Measurements from ENCODE around the gene GALNT9. TPM values are rescaled to one million over a fixed set of nuclear protein-coding genes. Genes with fewer than 3 reads are reported as not detected.
"Not testable (repeated sequence)": the region's sequence is repeated elsewhere in the genome, so short reads cannot be mapped to it uniquely, and the experiment has no call there.

The GALNT9 gene
- total and polyA plus RNA-seq, 8 donors, result 0.17 to 5.0 (median 2.8) TPM; not detected in 1

GRCh38 chr12:132246997-132247717 lies 82.2 kb downstream of the GALNT9 start:
- Histone ChIP-seq H3K27ac (no peak overlapping the region), H3K9me3 (no peaks in the 10 kb centered on the region), H3K36me3 (no peaks in the 10 kb centered on the region), H3K4me3 (no peak overlapping the region), H3K4me1 (no peaks in the 10 kb centered on the region), H3K27me3 (peaks cover 0 to 17% of the 10 kb centered on the region in 2 donors)
- ATAC-seq, result no peak
- intact Hi-C loops (cut with DNase I), result no loop called here
- peak in 1 of 4 donors; percentile 65 for DNase-seq
- no peak for TF ChIP-seq CTCF (IDR thresholded peaks at IDR 0.05)

- H3K4me1 ChIP-seq, result no peaks in the 10 kb centered on the region
- peaks cover 0 to 17% of the 10 kb centered on the region in 2 donors for H3K27me3 ChIP-seq
- H3K36me3 ChIP-seq, result no peaks in the 10 kb centered on the region
- no peaks in the 10 kb centered on the region for H3K9me3 ChIP-seq
- intact Hi-C loops (cut with DNase I), result no loop called here
- no peak overlapping the region for H3K27ac ChIP-seq
- TF ChIP-seq CTCF (IDR thresholded peaks at IDR 0.05), result no peak
- H3K4me3 ChIP-seq, result no peak overlapping the region
- ATAC-seq, result no peak
- DNase-seq, result peak in 1 of 4 donors; percentile 72
These were observed 83.8 kb downstream of the GALNT9 start for GRCh38 chr12:132245521-132246101.

- TF ChIP-seq CTCF (IDR thresholded peaks at IDR 0.05), result no peak
These were observed 84.6 kb downstream of the GALNT9 start for GRCh38 chr12:132244724-132245295.

GRCh38 chr12:132243596-132244310 lies 85.6 kb downstream of the GALNT9 start:
- Histone ChIP-seq H3K9me3 (no peaks in the 10 kb centered on the region), H3K27ac (no peak overlapping the region), H3K4me3 (no peak overlapping the region), H3K36me3 (no peaks in the 10 kb centered on the region), H3K27me3 (peaks cover 0 to 16% of the 10 kb centered on the region in 2 donors), H3K4me1 (no peaks in the 10 kb centered on the region)
- ATAC-seq (no peak), DNase-seq (peak in 1 of 4 donors; percentile 68)
- intact Hi-C loops (cut with DNase I), result no loop called here
- no peak for TF ChIP-seq CTCF (IDR thresholded peaks at IDR 0.05)

More at GRCh38 chr12:132244724-132245295, 84.6 kb downstream of the GALNT9 start:
- Histone ChIP-seq H3K27ac (no peak overlapping the region), H3K9me3 (no peaks in the 10 kb centered on the region), H3K4me1 (no peaks in the 10 kb centered on the region), H3K36me3 (no peaks in the 10 kb centered on the region), H3K4me3 (no peak overlapping the region), H3K27me3 (peaks cover 0 to 20% of the 10 kb centered on the region in 2 donors)
- DNase-seq, result peak in 1 of 4 donors; percentile 72
- intact Hi-C loops (cut with DNase I), result no loop called here
- no peak for ATAC-seq

GRCh38 chr12:132243171-132243570 lies 86.2 kb downstream of the GALNT9 start:
- H3K4me3 ChIP-seq; intact Hi-C loops (cut with DNase I); H3K9me3 ChIP-seq; H3K27ac ChIP-seq; ATAC-seq; H3K36me3 ChIP-seq; H3K4me1 ChIP-seq: not testable (repeated sequence)
- H3K27me3 ChIP-seq, result peaks cover 0 to 11% of the 10 kb centered on the region in 2 donors
- DNase-seq, result peak in 1 of 4 donors; percentile 41

- H3K36me3 ChIP-seq; H3K27me3 ChIP-seq; H3K9me3 ChIP-seq; H3K4me3 ChIP-seq; intact Hi-C loops (cut with DNase I); ATAC-seq; DNase-seq; H3K27ac ChIP-seq; H3K4me1 ChIP-seq: not testable (repeated sequence)
These were observed 88.8 kb downstream of the GALNT9 start for GRCh38 chr12:132240669-132241007.

Data from left lung (tissue), 10 donors.